Mesangial cell (primary cell): ENCODE data around the gene CRELD2. TPM values are rescaled to one million over a fixed set of nuclear protein-coding genes. Genes with fewer than 3 reads are reported as not detected.

Source experiments
- total RNA-seq: library from RNA; depleted of rRNA; stranded (reverse); fragments of >200 nt; gene quantifications from 2 replicates; pipeline ENCODE4 v1.2.3, GENCODE V29; 2015

CRELD2 gene
- total RNA-seq, result 29.9 and 53.4 TPM in 2 replicates

GRCh38 chr22:49917974-49918910 is at the start of gene CRELD2, which contains the start of gene ALG12:
Gene CRELD2, plus strand, starts transcription at chr22:49918634. Its CDS starts 136 bp downstream, at chr22:49918770.
Gene ALG12, minus strand, starts transcription at chr22:49918438. Its CDS starts 4,673 bp downstream, at chr22:49913765.

GRCh38 chr22:49960159-49961004 is 41.9 kb downstream of the CRELD2 start, which contains the start of gene PIM3:
Gene PIM3, plus strand, starts transcription at chr22:49960772. Its CDS starts 176 bp downstream, at chr22:49960948.

Other genes with a start within 250 kb of the CRELD2 start
- 19.9 and 28.8 TPM in 2 replicates for gene BRD1, start 90.8 kb upstream of the CRELD2 start, total RNA-seq
- gene ZBED4, start 64.8 kb upstream of the CRELD2 start, total RNA-seq, result 17.0 and 18.6 TPM in 2 replicates
- gene ALG12, start 196 bp upstream of the CRELD2 start, total RNA-seq, result 21.3 and 24.8 TPM in 2 replicates
- gene PIM3, start 42.1 kb downstream of the CRELD2 start, total RNA-seq, result 37.5 and 63.6 TPM in 2 replicates
- gene IL17REL, start 94.1 kb downstream of the CRELD2 start, total RNA-seq, result 0.25 TPM in 1 of 2 replicates, not detected in the other
- not detected in 2 replicates for gene TTLL8, start 139.7 kb downstream of the CRELD2 start, total RNA-seq
- not detected in 2 replicates for gene MLC1, start 166.8 kb downstream of the CRELD2 start, total RNA-seq
- gene MOV10L1, start 171.4 kb downstream of the CRELD2 start, total RNA-seq, result under 0.01 and 0.76 TPM in 2 replicates